GDM1 (cell line): ENCODE measurements around the gene MBNL1.

Experiments
- DNase-seq: peaks from one replicate; lab custom pipeline; 2025; lab: John Stamatoyannopoulos, UW

Gene MBNL1

GRCh38 chr3:152272771-152273242 is 4.1 kb downstream of the MBNL1 start:
- no peak for DNase-seq

DNA sequence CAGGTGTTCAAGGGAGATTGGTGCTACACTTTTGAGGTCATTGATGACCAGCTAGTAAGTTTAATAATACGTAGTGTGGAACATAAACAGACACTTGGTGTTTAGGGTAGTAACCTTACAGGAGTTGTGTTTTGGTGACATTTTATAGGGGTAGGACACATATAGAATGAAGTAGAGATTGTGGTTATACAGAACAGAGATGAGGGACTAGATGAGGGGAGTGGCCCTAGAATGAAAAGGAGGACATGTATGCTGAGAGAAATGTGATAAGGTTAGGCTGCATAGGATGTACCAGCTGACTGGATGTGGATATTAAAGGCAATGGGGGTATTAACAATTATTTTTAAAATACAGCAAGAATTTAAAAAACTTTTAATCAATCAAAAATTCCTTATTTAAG is 8.0 kb downstream of the MBNL1 start:
- no peak for DNase-seq

GRCh38 chr3:152277198-152277597 is 8.5 kb downstream of the MBNL1 start:
- no peak for DNase-seq

DNA sequence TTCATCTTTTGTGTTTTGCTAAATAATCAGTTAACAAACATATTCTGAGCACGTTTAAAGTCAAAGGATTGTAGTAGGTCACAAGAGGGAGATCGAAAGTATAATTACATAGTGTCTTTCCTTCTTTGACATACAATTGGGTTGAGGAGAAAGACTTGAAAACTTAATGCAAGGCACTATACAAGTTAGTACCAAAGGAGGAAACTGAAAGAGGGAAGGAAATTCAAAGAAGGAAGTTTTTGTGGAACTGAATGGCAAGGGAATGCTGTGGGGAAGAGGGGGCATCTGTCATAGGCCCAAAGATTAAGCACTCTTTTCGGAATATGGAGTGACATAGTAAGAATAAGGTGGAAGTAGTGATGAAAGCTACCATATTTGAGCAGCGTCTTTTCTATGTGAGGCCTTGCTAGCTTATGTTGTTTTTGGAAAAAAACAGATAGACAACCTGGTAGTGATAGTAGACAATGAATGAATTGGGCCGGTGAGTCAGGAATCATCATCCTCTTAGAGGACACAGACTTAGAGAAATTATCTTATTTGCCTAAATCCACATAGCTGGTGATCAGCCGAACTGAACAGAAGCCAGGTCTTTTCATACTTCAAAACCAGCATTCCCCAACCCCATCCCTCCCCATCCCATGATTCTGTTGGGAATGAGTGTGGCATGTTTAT is 10.2 kb downstream of the MBNL1 start:
- DNase-seq, result no peak

GRCh38 chr3:152279479-152279878 is 10.8 kb downstream of the MBNL1 start:
- no peak for DNase-seq

- no peak for DNase-seq
Measured at GRCh38 chr3:152280539-152280938, 11.8 kb downstream of the MBNL1 start.

- no peak for DNase-seq
Measured at GRCh38 chr3:152281133-152281713, 12.5 kb downstream of the MBNL1 start.

- DNase-seq, result no peak
Measured at GRCh38 chr3:152282813-152283212, 14.1 kb downstream of the MBNL1 start.

DNA sequence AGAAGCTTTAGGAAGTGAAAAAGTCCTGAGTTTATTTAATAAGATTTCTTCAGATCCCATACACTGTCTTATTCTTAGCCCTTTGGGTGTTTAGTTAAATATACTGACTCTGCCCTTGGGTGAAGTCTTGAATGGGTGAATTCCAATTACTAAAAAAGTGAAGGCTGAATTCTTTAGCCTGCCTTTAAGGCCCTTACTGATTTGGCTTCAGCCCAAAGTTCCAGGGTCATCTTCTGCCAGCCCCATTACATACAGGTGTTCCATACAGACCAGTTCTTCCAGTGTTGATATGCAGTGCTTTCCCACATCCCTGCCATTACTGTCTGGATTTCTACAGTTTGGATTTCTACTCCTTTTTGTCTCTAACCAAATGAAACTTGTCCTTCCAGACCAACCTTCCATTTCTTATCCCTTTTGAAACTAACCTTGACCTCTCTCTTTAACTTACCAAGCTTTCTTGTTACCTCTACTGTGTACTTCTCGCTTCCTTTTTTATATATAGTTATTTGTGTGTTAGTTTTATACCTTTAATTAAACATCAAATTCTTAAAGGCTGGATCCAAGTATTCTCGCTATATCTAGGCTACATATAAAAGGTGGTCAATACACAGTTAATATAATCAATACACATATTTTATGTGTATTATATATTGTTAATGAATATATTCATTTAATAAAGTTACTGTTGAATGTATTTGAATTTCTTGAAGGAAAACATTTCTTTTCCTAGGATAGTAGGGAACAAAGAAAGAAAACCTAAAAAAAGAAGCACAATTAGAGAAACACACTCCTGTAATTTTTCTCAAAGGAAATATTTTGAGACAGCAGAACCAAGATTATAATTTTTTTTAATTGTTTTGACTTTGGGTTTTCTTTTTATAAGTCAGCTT is 15.0 kb downstream of the MBNL1 start:
- no peak for DNase-seq

GRCh38 chr3:152284906-152285305 is 16.2 kb downstream of the MBNL1 start:
- DNase-seq, result no peak

GRCh38 chr3:152285509-152285908 is 16.8 kb downstream of the MBNL1 start:
- no peak for DNase-seq

GRCh38 chr3:152287898-152288576 is 19.3 kb downstream of the MBNL1 start:
- DNase-seq, result no peak

DNA sequence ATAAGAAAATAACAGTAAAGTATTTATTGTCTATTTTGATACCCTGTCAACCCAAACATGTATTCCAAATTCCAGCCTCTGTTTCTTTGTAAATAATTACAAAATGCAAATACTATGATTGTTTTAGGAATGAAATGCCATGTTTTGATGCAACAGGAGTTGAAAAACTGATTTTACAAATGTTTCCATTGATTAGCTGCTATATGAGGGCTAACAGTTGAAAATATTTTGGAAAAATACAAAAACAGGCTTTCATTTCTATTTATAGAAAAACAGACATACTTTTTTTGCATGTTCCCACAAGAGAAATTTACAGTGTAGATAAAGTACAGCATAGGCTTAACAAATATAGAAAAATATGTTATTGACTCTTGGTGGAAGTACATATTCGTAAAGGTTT is 20.0 kb downstream of the MBNL1 start:
- no peak for DNase-seq

- DNase-seq, result no peak
Measured at GRCh38 chr3:152289708-152290107, 21.0 kb downstream of the MBNL1 start.

DNA sequence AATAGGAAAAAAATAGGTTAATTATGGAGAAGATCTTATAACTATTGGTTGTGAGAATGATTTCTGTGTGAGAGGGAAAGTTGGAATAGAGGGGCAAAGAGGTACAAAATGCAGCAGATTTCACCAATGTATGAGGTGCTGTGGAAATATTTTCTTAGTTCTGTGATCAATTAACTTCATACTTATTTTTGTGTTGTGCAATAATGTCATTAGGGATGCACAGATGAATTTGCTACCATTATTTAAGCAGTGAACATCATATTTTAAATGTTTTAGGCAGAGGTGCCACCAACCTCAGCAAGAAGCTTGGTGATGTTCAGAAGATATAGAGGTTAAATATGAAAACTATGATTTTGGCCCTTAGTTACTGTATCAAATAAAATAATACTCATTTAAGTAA is 21.6 kb downstream of the MBNL1 start:
- DNase-seq, result no peak

DNA sequence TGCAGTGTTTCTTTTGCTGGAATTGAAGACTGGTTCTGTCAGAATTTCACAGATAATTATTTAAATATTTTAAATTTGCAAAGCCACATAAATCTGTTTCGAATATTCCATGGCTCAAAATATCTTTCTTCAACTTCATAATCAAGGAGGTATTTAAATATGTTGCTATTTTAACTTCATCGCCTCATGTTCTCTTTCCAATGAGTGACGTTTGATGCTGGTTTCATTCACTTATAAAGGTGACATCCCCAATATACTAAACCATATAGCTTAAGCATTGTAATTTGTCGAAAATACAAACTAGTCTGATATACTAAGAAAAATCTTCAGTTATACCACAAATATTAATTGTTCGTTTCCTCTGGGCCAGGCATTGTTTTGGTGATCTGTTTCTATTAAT is 22.5 kb downstream of the MBNL1 start:
- no peak for DNase-seq

- no peak for DNase-seq
Measured at GRCh38 chr3:152291649-152292066, 22.9 kb downstream of the MBNL1 start.

GRCh38 chr3:152292366-152292765 is 23.6 kb downstream of the MBNL1 start:
- no peak for DNase-seq

- no peak for DNase-seq
Measured at GRCh38 chr3:152293347-152294006, 24.7 kb downstream of the MBNL1 start.

DNA sequence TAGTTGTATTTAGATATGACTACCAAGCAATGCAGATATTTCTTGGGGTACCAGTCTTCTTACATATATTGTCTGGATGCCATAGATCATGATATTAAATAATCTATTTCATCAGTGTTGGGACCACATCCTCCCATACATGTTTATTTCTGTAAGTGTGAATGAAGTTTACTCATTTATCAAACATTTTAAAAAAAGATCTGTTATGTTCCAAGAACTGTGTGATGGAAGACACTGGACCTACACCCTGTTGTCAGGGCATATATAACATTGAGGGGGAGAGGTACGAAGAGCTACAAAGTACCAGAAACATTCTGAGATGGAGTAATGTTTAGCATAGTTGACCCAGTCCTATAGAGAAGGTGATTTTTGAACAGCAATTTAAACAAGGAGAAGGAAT is 26.6 kb downstream of the MBNL1 start:
- DNase-seq, result no peak

DNA sequence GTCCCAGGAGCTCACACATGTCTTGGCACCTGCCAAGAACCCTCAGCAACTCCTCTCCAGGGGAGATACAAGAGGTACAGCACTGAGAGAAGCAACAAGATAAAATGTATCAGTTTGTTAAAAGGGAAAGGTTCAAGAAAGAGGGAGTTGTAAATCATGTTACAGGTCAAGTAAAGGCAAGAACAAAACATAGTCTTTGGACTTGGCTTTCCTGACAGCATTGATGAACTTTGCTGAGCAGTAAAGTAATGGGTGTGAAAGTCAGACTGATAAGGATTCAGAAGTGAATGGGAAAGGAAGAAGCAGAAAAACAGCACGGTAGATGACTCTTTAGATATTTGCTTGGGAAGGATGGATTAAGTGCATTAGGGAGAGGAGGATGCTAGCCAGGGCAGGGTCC is 27.1 kb downstream of the MBNL1 start:
- no peak for DNase-seq

GRCh38 chr3:152296382-152296781 is 27.7 kb downstream of the MBNL1 start:
- no peak for DNase-seq
